22Rv1 (cell line): ENCODE results near the gene TEX22.
A peak's percentile ranks its signal among the peaks of the same experiment; 100 is the strongest.

Experiments used
- H3K27ac ChIP-seq: fragments of 450-650 bp; 2 replicates; pipeline ENCODE4 v1.5.1; 2017
- CTCF ChIP-seq: fragments of 450-650 bp; IDR thresholded peaks from 2 replicates; pipeline ENCODE4 v1.5.1; 2017; ENCODE audit warnings: mild to moderate bottlenecking
- ZFX ChIP-seq: fragments of 450-650 bp; IDR thresholded peaks from 2 replicates; pipeline ENCODE4 v1.6.1; 2017; ENCODE audit warnings: antibody characterized with exemption, borderline replicate concordance

TEX22 gene

DNA sequence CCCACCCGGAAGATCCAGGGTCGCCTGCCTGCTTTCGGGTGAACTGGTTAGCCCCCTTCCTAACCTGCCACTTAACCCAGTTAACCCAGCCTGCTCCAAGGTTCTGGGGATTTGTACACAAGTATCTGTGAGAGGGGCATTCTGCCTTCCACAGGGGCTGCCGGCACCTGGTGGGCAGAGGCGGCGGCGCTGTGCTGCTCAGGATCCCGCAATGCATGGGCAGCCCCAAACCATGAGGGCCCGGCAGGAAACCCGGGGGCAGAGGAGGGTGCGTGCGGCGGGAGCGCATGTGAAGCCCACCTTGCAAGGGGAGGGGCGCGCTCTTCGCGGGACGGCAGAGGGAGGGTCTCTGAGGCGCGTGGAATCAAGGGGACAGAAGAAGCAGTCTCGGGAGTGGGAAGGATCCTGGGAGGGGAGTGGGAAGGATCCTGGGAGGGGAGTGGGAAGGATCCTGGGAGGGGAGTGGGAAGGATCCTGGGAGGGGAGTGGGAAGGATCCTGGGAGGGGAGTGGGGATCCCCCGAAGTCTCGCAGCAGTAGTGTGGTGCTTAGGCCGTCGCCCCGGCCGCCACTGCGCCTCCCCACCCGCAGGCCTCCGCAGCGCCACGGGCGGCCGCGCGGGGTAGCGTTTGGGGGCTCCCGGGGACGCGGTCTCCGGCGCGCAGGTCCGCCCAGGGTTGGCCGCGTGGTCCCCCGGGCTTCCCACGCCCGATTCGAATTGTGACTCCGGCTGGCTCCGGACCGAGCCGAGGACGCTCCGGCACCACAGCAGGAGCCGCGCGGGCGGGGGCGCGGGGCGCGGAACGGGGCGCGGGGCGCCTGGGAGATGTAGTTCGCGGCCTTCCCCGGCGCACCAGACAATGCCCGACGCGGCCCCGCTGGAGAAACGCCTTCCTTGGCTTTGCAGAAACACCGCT is 16.4 kb downstream of the TEX22 start:
- TF ChIP-seq ZFX (no peak), CTCF (peak; percentile 78)
- no peak overlapping the region for H3K27ac ChIP-seq

DNA sequence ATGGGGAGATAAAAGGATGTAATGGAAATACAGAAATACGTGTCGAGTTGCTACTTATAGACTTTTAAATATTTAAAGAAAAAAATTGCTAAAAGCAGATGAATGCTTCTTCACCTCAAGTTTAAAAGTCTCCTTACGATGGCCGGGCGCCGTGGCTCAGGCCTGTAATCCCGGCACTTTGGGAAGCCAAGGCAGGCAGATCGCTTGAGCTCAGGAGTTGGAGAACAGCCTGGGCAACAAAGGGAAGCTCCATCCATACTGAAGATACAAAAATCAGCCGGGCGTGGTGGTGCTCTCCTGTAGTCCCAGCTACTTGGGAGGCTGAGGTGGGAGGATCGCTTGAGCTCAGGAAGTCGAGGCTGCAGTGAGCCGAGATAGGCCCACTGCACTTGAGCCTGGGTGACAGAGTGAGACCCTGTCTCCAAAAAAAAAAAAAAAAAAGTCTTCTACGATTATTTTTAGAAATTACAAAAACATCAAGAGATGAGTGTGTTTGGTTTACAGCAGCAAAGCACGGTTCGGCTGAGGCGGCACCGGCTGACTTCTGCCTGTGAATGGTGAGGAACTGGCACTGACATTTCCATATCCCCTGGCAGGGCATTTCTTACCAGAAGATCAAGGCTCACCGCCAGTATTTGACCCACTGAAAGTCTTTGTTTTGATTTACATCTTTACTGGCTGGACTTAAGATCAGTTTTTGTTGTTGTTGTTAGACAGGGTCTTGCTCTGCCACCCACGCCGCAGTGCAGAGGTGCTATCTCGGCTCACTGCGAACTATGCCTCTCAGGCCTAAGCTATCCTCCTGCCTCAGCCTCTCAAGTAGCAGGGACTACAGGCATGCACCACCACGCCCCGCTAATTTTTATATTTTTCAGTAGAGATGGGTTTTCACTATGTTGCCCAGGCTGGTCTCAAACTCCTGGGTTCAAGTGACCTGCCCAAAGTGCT is 17.4 kb downstream of the TEX22 start:
- TF ChIP-seq ZFX (no peak), CTCF (no peak)
- no peak overlapping the region for H3K27ac ChIP-seq

GRCh38 chr14:105416671-105417070 is 18.3 kb downstream of the TEX22 start:
- H3K27ac ChIP-seq: no peak overlapping the region
- TF ChIP-seq CTCF (no peak), ZFX (no peak)

- no peak overlapping the region for H3K27ac ChIP-seq
- TF ChIP-seq CTCF (no peak), ZFX (no peak)
Measured at GRCh38 chr14:105417690-105418121, 19.4 kb downstream of the TEX22 start.

DNA sequence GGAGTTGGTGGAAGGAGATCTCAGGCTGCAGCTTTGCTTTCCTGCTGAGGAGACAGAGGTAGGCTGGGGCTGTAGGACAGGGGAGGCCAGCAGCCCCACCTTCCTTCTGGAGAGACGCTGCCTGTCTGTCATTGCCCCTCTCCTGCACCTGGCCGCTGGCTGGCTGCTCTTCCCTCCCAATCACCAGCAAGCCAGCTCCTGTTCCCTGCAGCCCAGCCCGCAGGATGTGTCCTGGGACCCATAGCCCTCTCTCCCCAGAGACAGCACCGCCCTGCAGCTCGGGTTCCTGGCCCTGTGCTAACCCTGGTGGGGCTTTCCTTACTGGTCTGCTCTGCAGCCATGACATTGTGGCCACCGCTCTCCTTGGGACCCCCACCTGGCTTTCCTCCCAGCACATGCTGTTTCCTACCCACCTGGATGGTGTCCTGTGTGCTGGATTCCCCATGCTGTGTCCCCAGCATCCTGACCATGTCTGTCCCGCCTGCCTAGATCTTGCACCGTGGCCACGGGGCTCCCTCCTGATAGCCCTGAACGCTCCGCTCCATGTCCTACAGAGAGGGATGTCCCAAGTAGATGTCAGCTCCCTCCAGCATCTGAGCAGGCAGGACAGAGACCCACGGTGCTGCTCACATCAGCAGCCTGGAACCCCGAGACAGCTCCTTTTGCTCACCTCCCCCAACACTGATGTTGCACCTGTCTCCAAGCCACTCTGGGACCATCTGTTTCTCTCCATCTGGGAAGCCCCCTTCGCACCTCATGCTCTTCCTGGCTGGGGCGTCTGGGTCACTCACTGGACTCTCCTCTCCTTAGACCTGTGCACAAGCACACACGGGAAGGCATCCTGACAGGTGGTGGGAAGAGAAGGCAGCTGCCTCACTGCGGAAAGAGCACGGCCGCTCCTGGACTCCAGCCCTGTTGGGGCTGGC is 20.2 kb downstream of the TEX22 start:
- no peak overlapping the region; the same call in 1 of the 2 replicates for H3K27ac ChIP-seq
- TF ChIP-seq ZFX (no peak), CTCF (no peak)

- TF ChIP-seq CTCF: no peak
- no peak for TF ChIP-seq ZFX
- peak within 1 kb of the TSS; percentile 78 for H3K27ac ChIP-seq
Measured at GRCh38 chr14:105419195-105420091, 21.1 kb downstream of the TEX22 start, which contains the start of gene MTA1. Gene MTA1 (plus strand): TSS chr14:105419827. CDS start chr14:105420036, 209 bp downstream.
